Tibial nerve (tissue), 4 donors: ENCODE results near the gene TMC7.

Source experiments
- CTCF ChIP-seq, 5 experiments: fragments of 200-600 bp in 3 of 5; fragments of 450-650 bp in 2 of 5; sonication (generic) in 3 of 5; IDR thresholded peaks; one replicate each; pipeline ENCODE4 v1.5.1; 2016 to 2019; ENCODE audit warnings: antibody characterized with exemption in 5 of 5, mild to moderate bottlenecking in 3 of 5, moderate library complexity in 2 of 5
- EP300 ChIP-seq, 2 donors: sonication (generic); formaldehyde crosslinking; IDR thresholded peaks; one replicate each; pipeline ENCODE4 v1.6.1; 2017; ENCODE audit warnings: antibody characterized with exemption in 2 of 2, mild to moderate bottlenecking in 1 of 2
- POLR2A ChIP-seq, 2 donors: fragments of 450-650 bp; IDR thresholded peaks; one replicate each; pipeline ENCODE4 v1.6.1; 2017; ENCODE audit warnings: antibody characterized with exemption in 2 of 2, mild to moderate bottlenecking in 2 of 2, moderate library complexity in 2 of 2

DNA sequence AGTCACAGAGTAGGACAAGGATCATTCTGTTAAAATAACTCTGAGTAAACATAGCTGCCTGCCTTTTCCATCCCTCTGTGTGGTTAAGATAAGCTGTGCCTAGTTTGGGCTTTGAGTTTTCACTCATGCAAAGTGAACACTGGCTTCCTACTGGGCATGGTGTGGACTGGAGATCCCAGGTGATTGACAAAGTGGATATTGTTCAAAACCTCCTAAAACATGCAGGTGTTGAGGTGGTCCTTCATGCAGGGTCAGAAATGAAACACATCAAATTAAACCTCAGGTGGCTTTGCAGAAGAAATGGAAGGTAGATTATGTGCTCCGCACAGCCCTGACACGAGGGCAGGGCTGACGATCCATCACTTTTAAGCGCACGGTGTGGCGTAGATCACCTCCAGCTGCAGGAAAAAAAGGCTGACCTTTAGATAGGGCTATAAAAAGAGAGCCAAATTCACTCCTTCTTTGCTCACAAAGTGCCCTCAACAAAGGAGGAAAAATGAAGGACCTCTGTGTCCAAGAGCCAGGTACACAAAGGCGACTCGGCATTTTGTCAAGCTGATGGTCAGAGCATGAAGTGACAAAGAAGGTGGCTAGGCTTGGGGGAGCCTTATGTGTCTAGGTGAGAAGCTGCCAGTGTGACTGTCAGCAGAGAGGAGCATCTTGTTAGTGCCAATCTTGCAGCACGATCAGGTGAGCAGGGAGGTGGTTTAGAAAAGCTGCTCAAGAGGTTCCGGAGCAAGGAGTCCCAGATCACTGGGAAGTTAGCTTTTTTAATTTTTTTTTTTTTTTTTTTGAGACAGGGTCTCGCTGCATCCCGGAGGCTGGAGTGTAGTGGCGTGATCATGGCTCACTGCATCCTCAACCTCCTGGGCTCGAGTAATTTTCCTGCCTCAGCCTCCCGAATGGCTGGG lies 110.2 kb downstream of the TMC7 start:
- no peak for TF ChIP-seq POLR2A (IDR thresholded peaks at IDR 0.05)
- no peak for TF ChIP-seq CTCF (IDR thresholded peaks at IDR 0.05)
- no peak for TF ChIP-seq EP300 (IDR thresholded peaks at IDR 0.05)
